Ascending aorta (tissue), 2 donors: ENCODE measurements around the gene USP6NL. TPM values are rescaled to one million over a fixed set of nuclear protein-coding genes. Genes with fewer than 3 reads are reported as not detected.

Experiments
- DNase-seq, 2 donors: peaks; one replicate each; pipeline ENCODE4 v3.0.0-alpha.2; 2019; ENCODE audit warnings: low spot score in 2 of 2
- H3K27ac ChIP-seq, 2 donors: fragments of 200-600 bp; sonication (generic); one replicate each; pipeline ENCODE4 v1.5.1; 2016 to 2017; ENCODE audit warnings: mild to moderate bottlenecking in 1 of 2
- H3K27me3 ChIP-seq: fragments of 200-600 bp; sonication (generic); one replicate; pipeline ENCODE4 v1.5.1; 2017
- H3K36me3 ChIP-seq, 2 donors: fragments of 200-600 bp; sonication (generic); one replicate each; pipeline ENCODE4 v1.5.1; 2016
- H3K4me1 ChIP-seq, 2 donors: fragments of 200-600 bp; sonication (generic); one replicate each; pipeline ENCODE4 v1.5.1; 2016 to 2017; ENCODE audit warnings: mild to moderate bottlenecking in 1 of 2
- H3K4me3 ChIP-seq, 2 donors: fragments of 200-600 bp; sonication (generic); one replicate each; pipeline ENCODE4 v1.5.1; 2016 to 2017; ENCODE audit warnings: mild to moderate bottlenecking in 1 of 2
- H3K9me3 ChIP-seq, 2 donors: fragments of 200-600 bp; sonication (generic); one replicate each; pipeline ENCODE4 v1.5.1; 2016
- CTCF ChIP-seq, 3 experiments: fragments of 200-600 bp in 2 of 3; fragments of 450-650 bp in 1 of 3; sonication (generic) in 2 of 3; IDR thresholded peaks; one replicate each; pipeline ENCODE4 v1.5.1; 2016 to 2019; ENCODE audit warnings: antibody characterized with exemption in 3 of 3, mild to moderate bottlenecking in 1 of 3, moderate library complexity in 1 of 3
- intact Hi-C: fragments of 100-400 bp; cut with DNase I; formaldehyde crosslinking; loops from one replicate; pipeline ENCODE4 v1.15.1; 2023
- total RNA-seq: library from RNA; depleted of rRNA; stranded (reverse); fragments of >200 nt; gene quantifications from one replicate; pipeline ENCODE4 v1.1.0, GENCODE V29; 2016

USP6NL gene
- total RNA-seq, 1 donor from 2014 or later, result 20.5 TPM

- no peak for DNase-seq
- no peak overlapping the region for H3K4me3 ChIP-seq
- no peaks in the 10 kb centered on the region for H3K9me3 ChIP-seq
- intact Hi-C loops, result no loop called here
- H3K4me1 ChIP-seq, result no peaks in the 10 kb centered on the region
- no peaks in the 10 kb centered on the region for H3K36me3 ChIP-seq
- no peaks in the 10 kb centered on the region for H3K27me3 ChIP-seq
- no peak for TF ChIP-seq CTCF (IDR thresholded peaks at IDR 0.05)
- no peak overlapping the region for H3K27ac ChIP-seq
These were observed 36.2 kb upstream of the USP6NL start for GRCh38 chr10:11647676-11648075.

GRCh38 chr10:11646450-11646849 lies 35.0 kb upstream of the USP6NL start:
- Histone ChIP-seq H3K36me3 (no peaks in the 10 kb centered on the region), H3K27ac (no peak overlapping the region), H3K4me3 (no peak overlapping the region), H3K9me3 (no peaks in the 10 kb centered on the region), H3K4me1 (no peaks in the 10 kb centered on the region), H3K27me3 (no peaks in the 10 kb centered on the region)
- no peak for TF ChIP-seq CTCF (IDR thresholded peaks at IDR 0.05)
- DNase-seq, result no peak
- intact Hi-C loops, result no loop called here

GRCh38 chr10:11643039-11643438 lies 31.6 kb upstream of the USP6NL start:
- no peak overlapping the region for H3K27ac ChIP-seq
- no peaks in the 10 kb centered on the region for H3K27me3 ChIP-seq
- no peaks in the 10 kb centered on the region for H3K36me3 ChIP-seq
- H3K4me1 ChIP-seq, result no peaks in the 10 kb centered on the region
- no peak for TF ChIP-seq CTCF (IDR thresholded peaks at IDR 0.05)
- H3K4me3 ChIP-seq, result no peak overlapping the region
- intact Hi-C loops, result no loop called here
- no peaks in the 10 kb centered on the region for H3K9me3 ChIP-seq
- DNase-seq, result no peak

- no peak overlapping the region for H3K27ac ChIP-seq
- no peaks in the 10 kb centered on the region for H3K27me3 ChIP-seq
- H3K4me1 ChIP-seq, result no peaks in the 10 kb centered on the region
- H3K4me3 ChIP-seq, result no peak overlapping the region
- intact Hi-C loops, result no loop called here
- no peaks in the 10 kb centered on the region for H3K36me3 ChIP-seq
- H3K9me3 ChIP-seq, result no peaks in the 10 kb centered on the region
- DNase-seq, result no peak
- no peak for TF ChIP-seq CTCF (IDR thresholded peaks at IDR 0.05)
These were observed 31.1 kb upstream of the USP6NL start for GRCh38 chr10:11642566-11642965.

GRCh38 chr10:11639849-11640764 lies 28.7 kb upstream of the USP6NL start:
- intact Hi-C loops, result no loop called here
- no peak for TF ChIP-seq CTCF (IDR thresholded peaks at IDR 0.05)
- DNase-seq, result no peak
- Histone ChIP-seq H3K4me1 (no peaks in the 10 kb centered on the region), H3K27ac (no peak overlapping the region), H3K4me3 (no peak overlapping the region), H3K27me3 (no peaks in the 10 kb centered on the region), H3K36me3 (no peaks in the 10 kb centered on the region), H3K9me3 (no peaks in the 10 kb centered on the region)
